ENCODE results near the gene KCNK15.

The KCNK15 gene

DNA sequence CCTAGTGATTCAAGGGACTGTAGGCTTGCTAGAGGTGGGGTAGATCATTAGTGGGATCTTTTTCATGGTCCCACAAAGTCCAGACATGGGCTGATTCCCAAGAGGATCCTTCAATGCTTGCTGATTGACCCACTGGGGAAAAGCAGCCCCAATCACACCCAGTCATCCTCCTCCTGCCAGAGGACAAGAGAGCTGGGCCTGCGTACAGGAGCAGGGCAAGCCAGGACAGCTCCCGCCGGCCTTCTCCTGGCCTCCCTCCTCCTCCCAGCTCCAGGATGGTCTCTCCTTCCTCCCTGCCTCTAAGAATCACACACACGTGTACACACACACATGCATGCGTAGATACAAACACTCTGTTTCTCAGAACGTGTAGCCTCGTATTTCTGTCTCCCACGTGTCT, 27.0 kb downstream of the KCNK15 start:
- Mint-ChIP-seq H3K9me3 (ENCODE audit: low read depth) (no peaks in the 10 kb centered on the region), H3K36me3 (no peaks in the 10 kb centered on the region), H3K4me3 (no peak overlapping the region), H3K27me3 (peaks cover 7% of the 10 kb centered on the region), H3K4me1 (ENCODE audit: low read depth) (no peaks in the 10 kb centered on the region), H3K27ac (no peak overlapping the region)

DNA sequence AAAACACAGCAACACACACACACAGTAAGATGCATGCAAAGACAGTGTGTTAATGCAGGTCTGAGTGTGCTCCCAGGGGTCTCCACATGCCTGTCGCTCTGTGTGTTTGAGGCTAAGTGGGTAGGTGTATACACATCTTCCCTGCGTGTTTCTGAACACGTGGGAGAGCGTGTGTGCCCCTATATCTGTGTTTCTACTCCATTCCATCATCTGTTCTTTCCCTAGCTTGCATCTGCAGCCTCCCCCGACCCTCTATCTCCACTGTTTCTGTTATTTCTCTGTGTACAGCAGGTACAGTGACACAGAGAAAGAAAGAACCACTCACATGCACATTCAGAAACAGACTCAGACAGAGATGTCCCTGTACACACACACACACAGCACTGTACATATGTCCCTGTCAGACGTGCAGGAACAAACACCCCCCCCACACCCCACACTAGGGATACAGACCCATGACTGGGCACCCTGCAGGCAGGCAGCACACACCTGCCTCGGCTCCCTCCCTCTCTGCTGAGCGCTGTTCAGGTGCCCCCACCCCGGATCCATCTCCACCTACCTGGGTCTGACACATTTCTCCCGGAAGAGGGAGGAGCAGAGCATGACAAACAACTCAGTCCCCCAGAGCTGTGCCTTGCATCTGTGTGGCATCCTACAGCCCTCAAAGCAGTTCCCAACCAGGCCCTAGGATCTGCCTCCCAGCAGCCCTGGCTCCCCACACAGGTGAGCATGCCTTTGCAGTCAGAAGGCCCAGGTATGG, 27.6 kb downstream of the KCNK15 start:
- H3K4me1 Mint-ChIP-seq (ENCODE audit: low read depth), result no peaks in the 10 kb centered on the region
- peaks cover 8% of the 10 kb centered on the region for H3K27me3 Mint-ChIP-seq
- H3K36me3 Mint-ChIP-seq, result no peaks in the 10 kb centered on the region
- no peak overlapping the region for H3K4me3 Mint-ChIP-seq
- no peaks in the 10 kb centered on the region for H3K9me3 Mint-ChIP-seq (ENCODE audit: low read depth)
- no peak overlapping the region for H3K27ac Mint-ChIP-seq

- Mint-ChIP-seq H3K36me3 (no peaks in the 10 kb centered on the region), H3K27me3 (peaks cover 12% of the 10 kb centered on the region), H3K4me1 (ENCODE audit: low read depth) (no peaks in the 10 kb centered on the region), H3K9me3 (ENCODE audit: low read depth) (peaks cover 7% of the 10 kb centered on the region), H3K27ac (no peak overlapping the region), H3K4me3 (no peak overlapping the region)
Measured at GRCh38 chr20:44776980-44777379, 31.3 kb downstream of the KCNK15 start.

GRCh38 chr20:44780226-44780625, 34.6 kb downstream of the KCNK15 start:
- H3K27ac Mint-ChIP-seq, result no peak overlapping the region
- H3K4me3 Mint-ChIP-seq, result no peak overlapping the region
- H3K4me1 Mint-ChIP-seq (ENCODE audit: low read depth), result no peaks in the 10 kb centered on the region
- peaks cover 7% of the 10 kb centered on the region for H3K9me3 Mint-ChIP-seq (ENCODE audit: low read depth)
- H3K36me3 Mint-ChIP-seq, result no peaks in the 10 kb centered on the region
- H3K27me3 Mint-ChIP-seq, result peaks cover 12% of the 10 kb centered on the region

DNA sequence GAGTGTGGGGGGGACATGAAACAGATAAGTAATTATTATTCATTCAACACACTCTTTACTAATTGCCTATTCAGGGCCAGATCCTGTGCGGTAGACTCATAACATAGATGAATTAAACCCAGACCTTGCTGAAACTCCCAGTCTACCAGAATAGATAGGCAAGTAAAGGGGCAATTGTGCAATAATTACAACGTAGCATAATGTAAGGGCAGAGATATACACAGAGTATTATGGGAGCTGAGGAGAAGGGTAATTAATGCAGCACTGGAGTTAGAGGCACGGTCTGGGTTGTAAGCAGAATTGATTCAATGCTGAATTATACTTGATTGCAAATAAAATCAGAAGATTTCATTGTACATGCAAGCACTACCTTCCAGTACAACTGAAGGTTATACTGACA, 35.5 kb downstream of the KCNK15 start:
- peaks cover 10% of the 10 kb centered on the region for H3K27me3 Mint-ChIP-seq
- no peaks in the 10 kb centered on the region for H3K36me3 Mint-ChIP-seq
- H3K9me3 Mint-ChIP-seq (ENCODE audit: low read depth), result peaks cover 7% of the 10 kb centered on the region
- no peak overlapping the region for H3K4me3 Mint-ChIP-seq
- no peak overlapping the region for H3K27ac Mint-ChIP-seq
- H3K4me1 Mint-ChIP-seq (ENCODE audit: low read depth), result no peaks in the 10 kb centered on the region

DNA sequence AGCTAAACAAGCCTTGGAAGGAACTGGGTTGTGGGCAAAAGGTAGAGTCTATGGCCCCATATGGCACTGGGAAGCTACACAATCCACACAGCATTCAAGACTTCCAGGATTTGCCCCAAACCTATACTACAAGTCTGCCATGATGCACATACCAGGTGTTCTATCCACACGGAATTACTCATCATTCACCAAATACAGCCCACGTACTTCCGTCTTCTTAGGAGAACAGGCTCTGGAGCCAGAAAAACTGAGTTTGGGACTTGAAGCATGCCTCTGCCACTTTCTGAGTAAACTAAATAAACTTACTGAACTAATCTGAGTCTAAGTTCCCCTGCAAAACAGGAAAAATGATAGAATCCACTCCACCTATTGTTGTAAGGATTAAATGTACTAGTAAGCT, 36.1 kb downstream of the KCNK15 start:
- Mint-ChIP-seq H3K4me3 (no peak overlapping the region), H3K36me3 (no peaks in the 10 kb centered on the region), H3K27ac (no peak overlapping the region), H3K27me3 (peaks cover 9% of the 10 kb centered on the region), H3K9me3 (ENCODE audit: low read depth) (peaks cover 7% of the 10 kb centered on the region), H3K4me1 (ENCODE audit: low read depth) (no peaks in the 10 kb centered on the region)

- H3K27ac Mint-ChIP-seq, result no peak overlapping the region
- H3K4me1 Mint-ChIP-seq (ENCODE audit: low read depth), result no peaks in the 10 kb centered on the region
- no peak overlapping the region for H3K4me3 Mint-ChIP-seq
- peaks cover 9% of the 10 kb centered on the region for H3K27me3 Mint-ChIP-seq
- H3K9me3 Mint-ChIP-seq (ENCODE audit: low read depth), result peaks cover 2% of the 10 kb centered on the region
- no peaks in the 10 kb centered on the region for H3K36me3 Mint-ChIP-seq
Measured at GRCh38 chr20:44784688-44785087, 39.0 kb downstream of the KCNK15 start.

DNA sequence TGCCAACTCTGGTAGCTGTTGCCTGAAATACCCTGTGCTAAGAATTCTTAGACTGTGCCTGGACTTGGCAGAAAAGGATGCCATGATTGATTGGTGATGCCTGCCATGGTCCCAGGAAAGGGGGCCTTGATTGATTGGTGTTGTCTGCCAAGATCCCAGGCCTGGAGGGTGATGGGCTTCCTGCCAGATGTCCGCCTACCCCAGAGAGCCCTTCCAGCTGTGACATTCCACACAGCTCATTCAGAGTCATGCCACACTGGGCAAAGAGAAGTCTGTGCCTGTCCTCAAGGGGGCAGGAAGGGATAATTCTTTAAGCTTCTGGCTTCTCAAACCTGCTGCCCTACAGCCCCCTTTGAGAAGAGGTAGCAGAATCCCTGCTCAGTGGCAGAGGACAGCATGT, 40.1 kb downstream of the KCNK15 start:
- Mint-ChIP-seq H3K4me3 (no peak overlapping the region), H3K9me3 (ENCODE audit: low read depth) (no peaks in the 10 kb centered on the region), H3K27ac (no peak overlapping the region), H3K36me3 (no peaks in the 10 kb centered on the region), H3K4me1 (ENCODE audit: low read depth) (no peaks in the 10 kb centered on the region), H3K27me3 (peaks cover 10% of the 10 kb centered on the region)

- H3K9me3 Mint-ChIP-seq (ENCODE audit: low read depth), result no peaks in the 10 kb centered on the region
- no peaks in the 10 kb centered on the region for H3K36me3 Mint-ChIP-seq
- peaks cover 10% of the 10 kb centered on the region for H3K27me3 Mint-ChIP-seq
- no peak overlapping the region for H3K4me3 Mint-ChIP-seq
- no peak overlapping the region for H3K27ac Mint-ChIP-seq
- no peaks in the 10 kb centered on the region for H3K4me1 Mint-ChIP-seq (ENCODE audit: low read depth)
Measured at GRCh38 chr20:44787299-44787698, 41.6 kb downstream of the KCNK15 start.

GRCh38 chr20:44788706-44789456, 43.2 kb downstream of the KCNK15 start:
- Mint-ChIP-seq H3K9me3 (ENCODE audit: low read depth) (no peaks in the 10 kb centered on the region), H3K27ac (no peak overlapping the region), H3K4me3 (no peak overlapping the region), H3K27me3 (peaks cover 10% of the 10 kb centered on the region), H3K36me3 (no peaks in the 10 kb centered on the region), H3K4me1 (ENCODE audit: low read depth) (no peaks in the 10 kb centered on the region)

- no peaks in the 10 kb centered on the region for H3K36me3 Mint-ChIP-seq
- H3K4me1 Mint-ChIP-seq (ENCODE audit: low read depth), result no peaks in the 10 kb centered on the region
- H3K27ac Mint-ChIP-seq, result no peak overlapping the region
- peaks cover 10% of the 10 kb centered on the region for H3K27me3 Mint-ChIP-seq
- no peaks in the 10 kb centered on the region for H3K9me3 Mint-ChIP-seq (ENCODE audit: low read depth)
- H3K4me3 Mint-ChIP-seq, result no peak overlapping the region
Measured at GRCh38 chr20:44790638-44791393, 45.2 kb downstream of the KCNK15 start.

DNA sequence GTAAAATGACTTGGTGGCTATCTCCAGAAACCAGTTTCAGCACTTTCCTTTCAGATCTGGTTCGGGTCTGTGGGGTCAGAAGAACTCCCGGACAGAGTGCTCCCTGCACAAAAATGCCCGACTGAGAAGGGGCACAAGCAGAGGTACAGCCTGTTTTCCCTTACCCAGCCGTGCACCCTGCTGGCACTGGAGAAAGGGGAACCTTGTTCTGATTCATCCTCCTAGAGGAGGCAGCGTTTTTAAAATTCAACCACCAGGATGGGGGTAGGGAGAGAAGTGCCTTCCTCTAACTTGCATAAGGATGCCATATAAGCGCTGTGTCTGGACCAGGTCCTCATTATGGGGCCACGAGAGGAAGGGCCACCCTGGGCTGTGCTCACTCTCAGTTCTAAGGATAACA, 47.1 kb downstream of the KCNK15 start:
- H3K27me3 Mint-ChIP-seq, result peaks cover 4% of the 10 kb centered on the region
- no peaks in the 10 kb centered on the region for H3K4me1 Mint-ChIP-seq (ENCODE audit: low read depth)
- no peaks in the 10 kb centered on the region for H3K36me3 Mint-ChIP-seq
- H3K9me3 Mint-ChIP-seq (ENCODE audit: low read depth), result no peaks in the 10 kb centered on the region
- no peak overlapping the region for H3K4me3 Mint-ChIP-seq
- no peak overlapping the region for H3K27ac Mint-ChIP-seq

GRCh38 chr20:44795836-44796235, 50.2 kb downstream of the KCNK15 start:
- Mint-ChIP-seq H3K4me1 (ENCODE audit: low read depth) (no peaks in the 10 kb centered on the region), H3K36me3 (no peaks in the 10 kb centered on the region), H3K4me3 (no peak overlapping the region), H3K27ac (no peak overlapping the region), H3K27me3 (peaks cover 1% of the 10 kb centered on the region), H3K9me3 (ENCODE audit: low read depth) (no peaks in the 10 kb centered on the region)

GRCh38 chr20:44796311-44796710, 50.6 kb downstream of the KCNK15 start:
- Mint-ChIP-seq H3K9me3 (ENCODE audit: low read depth) (no peaks in the 10 kb centered on the region), H3K27me3 (peaks cover 1% of the 10 kb centered on the region), H3K4me3 (no peak overlapping the region), H3K36me3 (no peaks in the 10 kb centered on the region), H3K27ac (no peak overlapping the region), H3K4me1 (ENCODE audit: low read depth) (no peaks in the 10 kb centered on the region)

DNA sequence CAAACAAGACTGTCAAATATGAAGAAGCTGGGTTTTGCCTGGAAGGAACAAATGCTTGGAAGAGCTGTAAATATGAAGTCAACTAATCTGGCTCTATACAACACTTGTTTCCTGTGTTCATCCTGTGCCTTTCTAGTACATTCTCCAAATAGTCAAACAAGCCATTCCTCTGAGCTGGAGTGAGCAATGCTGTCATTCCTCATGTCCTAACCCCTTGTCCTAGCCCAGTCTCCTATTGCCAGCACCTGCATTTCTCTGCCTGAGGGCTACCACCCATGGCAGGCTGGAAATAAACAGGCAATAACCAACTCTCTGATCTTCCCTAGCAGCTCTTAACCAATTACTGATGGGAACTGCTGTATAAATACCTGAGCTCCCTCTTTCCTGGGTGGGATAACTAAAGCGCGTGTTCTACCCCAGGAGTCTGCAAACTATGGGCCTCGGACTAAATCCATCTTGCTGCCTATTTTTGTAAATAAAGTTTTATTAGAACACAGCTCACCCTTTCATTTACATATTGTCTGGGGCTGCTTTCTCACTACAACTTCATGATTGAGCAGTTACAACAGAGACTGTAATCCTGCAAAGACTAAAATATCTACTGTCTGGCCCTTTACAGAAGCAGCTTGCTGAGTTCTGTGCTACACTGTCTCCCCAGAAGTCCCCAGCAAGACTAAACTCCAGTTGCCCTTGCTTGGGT, 51.2 kb downstream of the KCNK15 start:
- peaks cover 1% of the 10 kb centered on the region for H3K27me3 Mint-ChIP-seq
- no peaks in the 10 kb centered on the region for H3K9me3 Mint-ChIP-seq (ENCODE audit: low read depth)
- no peaks in the 10 kb centered on the region for H3K36me3 Mint-ChIP-seq
- no peak overlapping the region for H3K4me3 Mint-ChIP-seq
- no peak overlapping the region for H3K27ac Mint-ChIP-seq
- H3K4me1 Mint-ChIP-seq (ENCODE audit: low read depth), result no peaks in the 10 kb centered on the region
